Ishikawa (cell line): ENCODE results near the gene NIPA2.

Source experiments
- CEBPB ChIP-seq: IDR thresholded peaks from 2 replicates; pipeline ENCODE4 v1.6.1; 2012
- CREB1 ChIP-seq: IDR thresholded peaks from 2 replicates; pipeline ENCODE4 v1.6.1; 2012; ENCODE audit warnings: low read depth
- EGR1 ChIP-seq: IDR thresholded peaks from 2 replicates; pipeline ENCODE4 v1.6.1; 2012
- EP300 ChIP-seq: IDR thresholded peaks from 2 replicates; pipeline ENCODE4 v1.6.1; 2012; ENCODE audit warnings: borderline replicate concordance
- FOXM1 ChIP-seq: IDR thresholded peaks from 2 replicates; pipeline ENCODE4 v1.6.1; 2012; ENCODE audit warnings: low read depth, borderline replicate concordance
- MAX ChIP-seq: IDR thresholded peaks from 2 replicates; pipeline ENCODE4 v1.6.1; 2012
- NFIC ChIP-seq: IDR thresholded peaks from 2 replicates; pipeline ENCODE4 v1.6.1; 2012
- RAD21 ChIP-seq: IDR thresholded peaks from 2 replicates; pipeline ENCODE4 v1.6.1; 2012; ENCODE audit warnings: low read depth
- REST ChIP-seq: IDR thresholded peaks from 2 replicates; pipeline ENCODE4 v1.6.1; 2012; ENCODE audit warnings: low read depth, mild to moderate bottlenecking
- TAF1 ChIP-seq: IDR thresholded peaks from 2 replicates; pipeline ENCODE4 v1.6.1; 2012; ENCODE audit warnings: low read depth, mild to moderate bottlenecking
- TCF12 ChIP-seq: IDR thresholded peaks from 2 replicates; pipeline ENCODE4 v1.6.1; 2012; ENCODE audit warnings: low read depth
- USF1 ChIP-seq: IDR thresholded peaks from 2 replicates; pipeline ENCODE4 v1.6.1; 2012
- YY1 ChIP-seq: IDR thresholded peaks from 2 replicates; pipeline ENCODE4 v1.6.1; 2012; ENCODE audit warnings: low read depth
- ZBTB7A ChIP-seq: IDR thresholded peaks from 2 replicates; pipeline ENCODE4 v1.6.1; 2012; ENCODE audit warnings: low read depth

GRCh38 chr15:22867886-22868285 is 29.4 kb downstream of the NIPA2 start:
- TF ChIP-seq NFIC, result no peak
- TF ChIP-seq TAF1, result no peak
- no peak for TF ChIP-seq RAD21
- TF ChIP-seq YY1, result no peak
- TF ChIP-seq EGR1, result no peak
- no peak for TF ChIP-seq TCF12
- TF ChIP-seq EP300, result no peak
- no peak for TF ChIP-seq MAX
- TF ChIP-seq CEBPB, result no peak
- TF ChIP-seq REST, result no peak
- TF ChIP-seq ZBTB7A, result no peak
- TF ChIP-seq CREB1, result no peak
- no peak for TF ChIP-seq USF1
- TF ChIP-seq FOXM1, result no peak
